22Rv1 (cell line): ENCODE measurements around the gene TSEN34.

Experiments
- CTCF ChIP-seq: fragments of 450-650 bp; IDR thresholded peaks from 2 replicates; pipeline ENCODE4 v1.5.1; 2017; ENCODE audit warnings: mild to moderate bottlenecking
- ZFX ChIP-seq: fragments of 450-650 bp; IDR thresholded peaks from 2 replicates; pipeline ENCODE4 v1.6.1; 2017; ENCODE audit warnings: antibody characterized with exemption, borderline replicate concordance

GRCh38 chr19:54206030-54206830 lies 15.1 kb downstream of the TSEN34 start:
- TF ChIP-seq CTCF = no peak
- no peak for TF ChIP-seq ZFX
